Melanocyte of skin (primary cell): Measurements from ENCODE around the gene RCAN2. TPM values are rescaled to one million over a fixed set of nuclear protein-coding genes. Genes with fewer than 3 reads are reported as not detected.

Experiments
- total RNA-seq, 2 donors: library from RNA; depleted of rRNA; stranded (reverse); fragments of >200 nt; gene quantifications; 2 replicates each; pipeline ENCODE4 v1.2.3, GENCODE V29; 2012

RCAN2 gene
- under 1 TPM in 1 of 2 donors, not detected in 1; 0.33 TPM for total RNA-seq

DNA sequence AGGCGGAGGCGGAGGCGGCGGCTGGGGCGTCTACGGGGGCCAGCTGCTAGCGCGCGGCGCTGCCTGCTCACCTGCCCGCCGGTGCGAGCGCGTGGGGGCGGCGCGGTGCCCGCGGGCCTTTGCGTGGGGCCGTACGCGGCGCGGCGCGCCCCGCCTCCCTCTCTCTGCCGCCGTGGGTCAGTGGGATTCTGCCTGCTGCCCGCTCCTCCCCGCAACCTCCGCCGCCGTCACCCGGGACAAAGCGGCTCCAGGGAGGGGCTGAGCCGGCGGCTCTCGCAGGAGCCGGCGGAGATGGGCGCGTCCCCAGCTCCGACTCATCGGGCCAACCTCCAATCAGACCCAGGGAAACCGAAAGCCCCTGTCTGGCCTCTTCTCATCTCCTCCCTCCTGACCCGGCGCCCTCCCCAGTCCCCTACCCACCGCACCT lies at the start of gene RCAN2:
Gene RCAN2, minus strand, starts transcription at position 249 of the 427 bp plus-strand sequence.

Other genes with a start within 250 kb of the RCAN2 start
- gene CYP39A1, start 161.4 kb upstream of the RCAN2 start, total RNA-seq: 1 to 10 TPM; 3.4 to 7.0 TPM
- 10 to 100 TPM in 1 of 2 donors, 1 to 10 TPM in 1; 3.0 to 11.7 TPM for gene SLC25A27, start 161.5 kb upstream of the RCAN2 start, total RNA-seq
- gene TDRD6, start 196.4 kb upstream of the RCAN2 start, total RNA-seq: under 1 TPM; under 0.01 to 0.34 TPM
- gene PLA2G7, start 243.9 kb upstream of the RCAN2 start, total RNA-seq: under 1 TPM in 1 of 2 donors, not detected in 1; under 0.01 TPM